T47D (cell line): ENCODE measurements around the gene RPL27A.
A peak's percentile ranks its signal among the peaks of the same experiment; 100 is the strongest.

ENCODE experiments used
- DNase-seq, 2 experiments: peaks; one replicate each; pipeline versions ENCODE4 v3.0.0 to v3.0.0-alpha.2; 2011 to 2012; ENCODE audit warnings: low read depth in 1 of 2, low spot score in 1 of 2
- JUND ChIP-seq: IDR thresholded peaks from 2 replicates; pipeline ENCODE4 v1.6.1; 2012; ENCODE audit warnings: low read depth
- in situ Hi-C: cut with HindIII; loops from 2 replicates; pipeline ENCODE4 v1.10.0; 2016; ENCODE audit warnings: low sequenced_read_pairs, low pct_unique_long_range_greater_than_20kb

RPL27A gene

GRCh38 chr11:8693555-8693954 is 11.0 kb downstream of the RPL27A start:
- TF ChIP-seq JUND: no peak
- no peak for DNase-seq
- in situ Hi-C loops: no loop called here

GRCh38 chr11:8694137-8694536 is 11.5 kb downstream of the RPL27A start:
- no peak for DNase-seq
- in situ Hi-C loops: no loop called here
- TF ChIP-seq JUND: no peak

GRCh38 chr11:8697054-8697453 is 14.5 kb downstream of the RPL27A start:
- no peak for TF ChIP-seq JUND
- in situ Hi-C loops: no loop called here
- no peak for DNase-seq

- no peak for DNase-seq
- in situ Hi-C loops: no loop called here
- TF ChIP-seq JUND: no peak
Measured at GRCh38 chr11:8698379-8698851, 15.8 kb downstream of the RPL27A start.

- TF ChIP-seq JUND: no peak
- DNase-seq: no peak
- in situ Hi-C loops: no loop called here
Measured at GRCh38 chr11:8698917-8699441, 16.4 kb downstream of the RPL27A start.

GRCh38 chr11:8699903-8700302 is 17.3 kb downstream of the RPL27A start:
- DNase-seq: peak in 1 of 2 experiments; percentile 57
- in situ Hi-C loops: no loop called here
- no peak for TF ChIP-seq JUND

GRCh38 chr11:8701891-8702597 is 19.5 kb downstream of the RPL27A start:
- DNase-seq: no peak
- in situ Hi-C loops: no loop called here
- TF ChIP-seq JUND: no peak

GRCh38 chr11:8702598-8702915 is 20.0 kb downstream of the RPL27A start:
- DNase-seq: no peak
- no peak for TF ChIP-seq JUND
- in situ Hi-C loops: no loop called here

- no peak for DNase-seq
- in situ Hi-C loops: no loop called here
- no peak for TF ChIP-seq JUND
Measured at GRCh38 chr11:8704136-8704535, 21.5 kb downstream of the RPL27A start.

GRCh38 chr11:8705146-8705545 is 22.6 kb downstream of the RPL27A start:
- in situ Hi-C loops: no loop called here
- TF ChIP-seq JUND: no peak
- no peak for DNase-seq

- in situ Hi-C loops: no loop called here
- no peak for TF ChIP-seq JUND
- DNase-seq: no peak
Measured at GRCh38 chr11:8706673-8707432, 24.3 kb downstream of the RPL27A start.

GRCh38 chr11:8707541-8708191 is 25.1 kb downstream of the RPL27A start:
- DNase-seq: no peak
- no peak for TF ChIP-seq JUND

More at GRCh38 chr11:8707541-8708191, 25.1 kb downstream of the RPL27A start:
- in situ Hi-C loops: no loop called here
